ENCODE results near the gene DHX38.
"Not testable (repeated sequence)": the region's sequence is repeated elsewhere in the genome, so short reads cannot be mapped to it uniquely, and the experiment has no call there.

The DHX38 gene

GRCh38 chr16:72093448-72094265 lies at the start of gene DHX38, which contains the start of gene TXNL4B:
Gene DHX38, plus strand, starts transcription at chr16:72093847. Its CDS starts 2,311 bp downstream, at chr16:72096158.
Gene TXNL4B, minus strand, starts transcription at chr16:72093620. Its CDS starts 2,871 bp downstream, at chr16:72090749.
- DNase-seq: peak; percentile 97 to 100

DNA sequence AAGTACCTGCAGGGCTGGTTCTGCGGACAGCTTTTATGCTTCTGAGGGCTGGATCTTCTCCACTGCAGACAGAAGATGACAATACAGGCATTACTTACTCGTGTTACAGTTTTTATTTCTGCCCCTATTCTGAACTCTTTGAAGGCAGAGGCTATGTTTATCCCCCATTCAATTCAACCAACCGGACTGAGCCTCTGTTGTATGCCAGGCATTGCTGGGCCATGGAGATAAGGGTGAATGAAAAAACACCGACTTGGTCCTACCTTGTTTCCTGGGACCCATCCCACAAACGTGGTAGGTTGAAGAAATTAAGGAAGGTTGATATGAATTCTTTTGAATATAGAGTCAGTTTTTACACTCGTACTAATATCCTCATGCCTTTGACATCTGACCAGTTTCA lies 49.4 kb upstream of the DHX38 start:
- DNase-seq: no peak

- no peak for DNase-seq
These were observed 48.8 kb upstream of the DHX38 start for GRCh38 chr16:72044825-72045359.

- no peak for DNase-seq
These were observed 44.5 kb upstream of the DHX38 start for GRCh38 chr16:72049110-72049509.

DNA sequence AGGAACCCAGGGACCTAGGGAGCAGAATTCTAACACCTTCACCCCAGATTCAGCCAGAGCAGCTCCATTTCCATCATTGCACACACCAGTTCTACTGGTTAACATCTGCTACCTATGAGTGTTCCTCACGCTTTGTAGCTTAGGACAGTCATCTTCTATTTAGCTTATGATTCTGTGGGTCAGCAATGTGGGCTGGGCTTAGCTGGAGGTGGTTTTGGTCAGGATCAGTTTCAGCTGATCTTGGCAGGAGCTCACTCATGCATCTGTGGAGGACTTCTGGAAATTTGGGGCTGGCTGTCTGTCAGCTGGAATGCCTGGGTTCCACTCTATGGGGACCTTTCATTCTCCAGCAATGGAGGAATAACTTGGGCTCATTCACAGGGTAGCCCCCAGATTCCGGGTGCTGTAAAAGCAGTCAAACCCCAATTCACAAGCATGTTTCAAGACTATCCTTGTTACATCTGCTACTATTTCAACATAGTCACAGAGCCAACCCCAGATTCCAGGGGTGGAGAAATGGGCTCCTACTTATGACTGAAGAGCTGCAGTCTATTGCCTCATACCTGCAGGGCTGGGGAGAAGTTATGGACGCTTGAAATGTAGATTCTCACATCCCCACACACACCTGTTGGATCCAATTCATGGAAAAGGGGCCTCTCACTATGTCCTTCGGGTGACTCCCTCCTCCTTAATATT lies 42.7 kb upstream of the DHX38 start:
- DNase-seq: no peak

GRCh38 chr16:72051818-72052217 lies 41.8 kb upstream of the DHX38 start:
- DNase-seq: no peak

DNA sequence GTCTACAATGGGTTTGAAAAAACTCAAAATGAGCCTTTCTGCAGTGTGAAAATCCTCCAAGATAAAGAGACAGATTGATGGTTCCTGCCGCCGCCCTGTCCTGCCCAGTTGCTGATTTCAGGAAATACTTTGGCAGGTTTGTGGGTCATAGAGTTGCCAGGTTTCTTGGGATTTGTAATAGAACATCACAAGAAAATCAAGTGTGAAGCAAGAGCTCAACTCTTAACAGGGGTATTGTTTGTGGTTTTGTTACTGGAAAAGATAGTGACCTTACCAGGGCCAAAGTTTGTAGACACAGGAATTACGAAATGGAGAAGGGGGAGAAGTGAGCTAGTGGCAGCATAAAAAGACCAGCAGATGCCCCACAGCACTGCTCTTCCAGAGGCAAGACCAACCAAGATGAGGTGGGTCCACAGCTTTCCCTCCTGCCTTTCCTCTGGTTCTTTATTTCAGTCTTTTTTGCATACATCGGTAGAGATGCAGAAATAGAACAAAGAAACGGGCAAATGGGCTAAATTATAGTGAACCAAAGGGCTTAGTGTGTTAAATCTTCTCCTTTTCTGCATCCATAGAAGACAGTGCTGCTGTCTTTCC lies 39.3 kb upstream of the DHX38 start, which contains the start of gene HP:
Gene HP (plus strand): TSS at position 252 of the 594 bp plus-strand sequence. CDS start 148 bp downstream, at position 400.
- DNase-seq: not testable (repeated sequence)

- no peak for DNase-seq
These were observed 37.7 kb upstream of the DHX38 start for GRCh38 chr16:72055911-72056310.

DNA sequence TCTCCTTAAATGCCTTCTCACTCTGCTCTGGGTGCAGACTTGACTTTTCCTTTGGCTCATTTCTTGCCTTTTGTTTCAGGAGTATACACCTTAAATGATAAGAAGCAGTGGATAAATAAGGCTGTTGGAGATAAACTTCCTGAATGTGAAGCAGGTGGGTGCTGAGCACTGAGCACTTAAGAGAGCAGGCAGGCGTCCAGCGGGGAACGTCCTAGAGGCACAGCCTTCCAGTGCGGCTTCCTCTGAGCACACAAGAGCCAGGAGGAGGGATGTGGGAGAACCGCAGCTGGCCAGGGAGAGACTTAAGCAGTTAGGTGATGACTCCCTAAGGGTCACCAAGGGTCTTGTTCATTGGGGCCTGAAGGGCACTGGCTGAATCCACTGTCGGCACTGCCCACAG lies 36.3 kb upstream of the DHX38 start:
- DNase-seq: not testable (repeated sequence)

DNA sequence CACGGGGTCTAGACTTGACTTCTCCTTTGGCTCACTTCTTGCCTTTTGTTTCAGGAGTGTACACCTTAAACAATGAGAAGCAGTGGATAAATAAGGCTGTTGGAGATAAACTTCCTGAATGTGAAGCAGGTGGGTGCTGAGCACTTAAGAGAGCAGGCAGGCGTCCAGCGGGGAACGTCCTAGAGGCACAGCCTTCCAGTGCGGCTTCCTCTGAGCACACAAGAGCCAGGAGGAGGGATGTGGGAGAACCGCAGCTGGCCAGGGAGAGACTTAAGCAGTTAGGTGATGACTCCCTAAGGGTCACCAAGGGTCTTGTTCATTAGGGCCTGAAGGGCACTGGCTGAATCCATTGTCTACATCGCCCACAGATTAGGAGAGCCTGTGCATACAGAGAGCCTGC lies 34.6 kb upstream of the DHX38 start:
- DNase-seq: not testable (repeated sequence)

DNA sequence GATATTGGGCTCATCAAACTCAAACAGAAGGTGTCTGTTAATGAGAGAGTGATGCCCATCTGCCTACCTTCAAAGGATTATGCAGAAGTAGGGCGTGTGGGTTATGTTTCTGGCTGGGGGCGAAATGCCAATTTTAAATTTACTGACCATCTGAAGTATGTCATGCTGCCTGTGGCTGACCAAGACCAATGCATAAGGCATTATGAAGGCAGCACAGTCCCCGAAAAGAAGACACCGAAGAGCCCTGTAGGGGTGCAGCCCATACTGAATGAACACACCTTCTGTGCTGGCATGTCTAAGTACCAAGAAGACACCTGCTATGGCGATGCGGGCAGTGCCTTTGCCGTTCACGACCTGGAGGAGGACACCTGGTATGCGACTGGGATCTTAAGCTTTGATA lies 33.2 kb upstream of the DHX38 start:
- no peak for DNase-seq

- no peak for DNase-seq
These were observed 32.1 kb upstream of the DHX38 start for GRCh38 chr16:72061564-72061963.

GRCh38 chr16:72064361-72064894 lies 29.2 kb upstream of the DHX38 start:
- DNase-seq: no peak

DNA sequence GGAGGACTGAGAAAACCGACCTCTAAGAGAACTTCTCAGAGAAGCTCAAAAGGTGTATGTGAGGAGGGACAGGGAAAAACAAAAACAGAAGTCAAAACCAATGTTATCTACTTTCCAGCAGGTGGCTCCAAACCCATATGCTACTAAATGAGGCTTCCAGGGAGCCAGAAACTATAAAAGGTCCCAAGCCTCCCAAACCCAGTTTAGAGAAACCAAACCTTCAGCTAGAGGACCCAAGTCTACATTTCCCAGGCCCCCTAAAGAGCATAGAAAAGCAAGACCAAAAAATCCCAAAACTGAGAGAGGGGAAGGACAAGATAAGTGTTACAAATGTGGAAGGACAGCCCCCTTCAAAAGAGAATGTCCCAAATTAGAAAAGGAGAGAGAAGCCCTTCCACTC lies 26.9 kb upstream of the DHX38 start:
- no peak for DNase-seq

DNA sequence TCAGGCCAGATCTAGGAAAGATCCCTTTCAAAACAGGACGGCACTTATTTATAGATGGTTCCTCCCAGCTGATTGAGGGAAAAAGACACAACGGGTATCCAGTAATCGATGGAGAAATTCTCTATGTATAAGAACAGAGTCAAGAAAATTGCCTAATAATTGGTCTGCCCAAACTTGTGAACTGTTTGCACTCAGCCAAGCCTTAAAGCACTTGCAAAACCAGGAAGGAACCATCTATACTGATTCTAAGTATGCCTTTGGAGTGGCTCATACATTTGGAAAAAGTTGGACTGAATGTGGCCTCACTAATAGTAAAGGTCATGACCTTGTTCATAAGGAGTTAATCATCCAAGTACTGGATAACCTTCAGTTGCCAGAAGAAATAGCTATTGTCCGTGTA lies 24.7 kb upstream of the DHX38 start:
- DNase-seq: no peak

DNA sequence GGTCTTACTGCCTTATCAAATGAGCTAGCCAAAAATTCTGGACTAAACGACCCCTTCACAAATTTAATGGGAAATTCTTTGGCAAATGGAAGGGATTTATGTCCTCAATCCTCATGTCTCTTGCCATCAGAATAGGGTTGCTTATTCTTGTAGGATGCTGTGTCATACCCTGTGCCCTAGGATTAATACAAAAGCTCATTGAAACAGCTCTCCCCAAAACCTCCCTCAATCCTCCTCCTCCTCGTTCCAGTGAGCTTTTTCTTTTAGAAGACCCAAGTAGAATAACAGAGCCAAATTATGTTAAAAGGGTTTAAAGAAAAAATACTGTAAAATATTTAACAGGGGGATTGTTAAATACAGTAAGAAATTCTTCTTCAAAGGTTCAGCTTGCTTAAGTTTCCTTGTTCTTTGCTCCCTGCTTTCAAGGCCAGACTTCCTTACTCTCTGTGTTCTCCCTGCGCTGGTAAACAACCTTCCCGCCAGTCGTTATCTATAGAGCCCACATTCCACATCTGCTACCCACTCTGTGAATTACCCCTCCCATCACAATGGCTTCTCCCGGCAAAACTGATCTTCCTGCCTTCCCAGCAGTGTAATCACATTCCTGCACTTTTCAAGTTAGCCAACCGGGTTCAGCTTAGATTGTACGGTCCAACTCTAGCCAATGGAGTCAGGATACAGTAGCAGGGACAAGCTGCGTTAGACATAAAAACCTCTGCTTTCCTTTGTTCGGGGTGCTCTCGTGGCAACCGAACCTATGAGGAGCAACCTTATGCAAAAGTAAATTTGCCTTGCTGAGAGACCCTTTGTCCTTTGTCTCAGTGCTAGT lies 20.9 kb upstream of the DHX38 start:
- no peak for DNase-seq

DNA sequence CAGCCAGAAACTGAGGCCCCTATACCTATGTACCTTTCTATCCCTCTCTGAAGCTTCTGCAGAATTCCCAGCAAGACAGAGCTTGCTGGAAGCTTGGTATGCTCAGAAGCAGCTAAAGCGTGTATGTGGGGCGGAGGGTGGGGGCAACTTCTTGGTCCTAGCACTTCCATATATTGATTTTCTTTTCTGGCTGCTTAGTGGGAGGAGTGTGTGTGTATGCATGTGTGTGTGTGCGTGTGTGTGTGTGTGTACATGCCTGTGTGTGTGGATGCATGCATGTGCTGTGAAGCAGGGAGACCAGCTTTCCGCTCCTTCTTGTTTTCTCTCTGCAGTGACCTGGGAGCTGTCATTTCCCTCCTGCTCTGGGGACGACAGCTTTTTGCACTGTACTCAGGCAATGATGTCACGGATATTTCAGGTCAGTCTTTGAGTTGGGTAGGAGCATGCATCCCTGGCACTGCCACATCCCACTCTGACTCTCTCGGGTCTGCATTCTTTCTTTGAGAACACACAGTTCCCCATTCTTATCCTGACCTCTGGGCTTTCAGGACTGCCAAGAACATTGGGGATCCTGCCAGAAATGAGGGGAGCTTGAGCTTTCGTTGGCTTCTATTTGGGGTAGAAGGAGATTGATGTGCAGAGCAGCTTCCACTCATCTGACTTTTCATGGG lies 20.0 kb upstream of the DHX38 start:
- no peak for DNase-seq

DNA sequence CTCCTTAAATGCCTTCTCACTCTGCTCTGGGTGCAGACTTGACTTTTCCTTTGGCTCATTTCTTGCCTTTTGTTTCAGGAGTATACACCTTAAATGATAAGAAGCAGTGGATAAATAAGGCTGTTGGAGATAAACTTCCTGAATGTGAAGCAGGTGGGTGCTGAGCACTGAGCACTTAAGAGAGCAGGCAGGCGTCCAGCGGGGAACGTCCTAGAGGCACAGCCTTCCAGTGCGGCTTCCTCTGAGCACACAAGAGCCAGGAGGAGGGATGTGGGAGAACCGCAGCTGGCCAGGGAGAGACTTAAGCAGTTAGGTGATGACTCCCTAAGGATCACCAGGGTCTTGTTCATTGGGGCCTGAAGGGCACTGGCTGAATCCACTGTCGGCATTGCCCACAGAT lies 18.6 kb upstream of the DHX38 start:
- DNase-seq: not testable (repeated sequence)

DNA sequence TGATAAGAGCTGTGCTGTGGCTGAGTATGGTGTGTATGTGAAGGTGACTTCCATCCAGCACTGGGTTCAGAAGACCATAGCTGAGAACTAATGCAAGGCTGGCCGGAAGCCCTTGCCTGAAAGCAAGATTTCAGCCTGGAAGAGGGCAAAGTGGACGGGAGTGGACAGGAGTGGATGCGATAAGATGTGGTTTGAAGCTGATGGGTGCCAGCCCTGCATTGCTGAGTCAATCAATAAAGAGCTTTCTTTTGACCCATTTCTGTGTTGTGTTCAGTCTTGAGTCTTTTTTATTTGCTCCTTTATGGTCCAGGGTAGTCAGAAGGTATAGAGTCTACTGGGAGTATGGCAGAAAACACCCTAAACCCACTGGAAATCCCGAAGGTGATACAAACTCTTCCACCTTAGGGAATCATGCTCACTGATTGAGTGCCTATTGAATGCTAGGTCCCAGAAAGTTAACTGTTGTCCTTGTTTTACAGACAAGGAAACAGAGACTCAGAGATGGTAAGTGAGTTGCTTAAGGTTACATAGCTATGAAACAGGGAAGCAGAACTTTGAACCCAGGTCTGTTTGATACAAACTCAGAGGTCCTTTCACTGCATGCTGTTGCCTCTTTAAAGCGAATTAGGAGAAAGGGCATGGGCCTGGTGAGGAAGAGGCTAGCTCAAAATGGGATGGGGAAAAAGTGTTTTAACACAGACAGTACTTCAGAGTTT lies 16.5 kb upstream of the DHX38 start:
- DNase-seq: not testable (repeated sequence)

- DNase-seq: no peak
These were observed 9.8 kb upstream of the DHX38 start for GRCh38 chr16:72083778-72084404.

All from cerebellar nuclear complex (tissue), 1 donor.